DMS153 treated with DMSO at 0.1 percent for 48 hours (cell line): ENCODE data around the gene PSMB2.

Experiments
- DNase-seq: peaks from one replicate; lab custom pipeline; 2025; ENCODE audit not compliant: unreplicated experiment; lab: John Stamatoyannopoulos, UW

The PSMB2 gene

DNA sequence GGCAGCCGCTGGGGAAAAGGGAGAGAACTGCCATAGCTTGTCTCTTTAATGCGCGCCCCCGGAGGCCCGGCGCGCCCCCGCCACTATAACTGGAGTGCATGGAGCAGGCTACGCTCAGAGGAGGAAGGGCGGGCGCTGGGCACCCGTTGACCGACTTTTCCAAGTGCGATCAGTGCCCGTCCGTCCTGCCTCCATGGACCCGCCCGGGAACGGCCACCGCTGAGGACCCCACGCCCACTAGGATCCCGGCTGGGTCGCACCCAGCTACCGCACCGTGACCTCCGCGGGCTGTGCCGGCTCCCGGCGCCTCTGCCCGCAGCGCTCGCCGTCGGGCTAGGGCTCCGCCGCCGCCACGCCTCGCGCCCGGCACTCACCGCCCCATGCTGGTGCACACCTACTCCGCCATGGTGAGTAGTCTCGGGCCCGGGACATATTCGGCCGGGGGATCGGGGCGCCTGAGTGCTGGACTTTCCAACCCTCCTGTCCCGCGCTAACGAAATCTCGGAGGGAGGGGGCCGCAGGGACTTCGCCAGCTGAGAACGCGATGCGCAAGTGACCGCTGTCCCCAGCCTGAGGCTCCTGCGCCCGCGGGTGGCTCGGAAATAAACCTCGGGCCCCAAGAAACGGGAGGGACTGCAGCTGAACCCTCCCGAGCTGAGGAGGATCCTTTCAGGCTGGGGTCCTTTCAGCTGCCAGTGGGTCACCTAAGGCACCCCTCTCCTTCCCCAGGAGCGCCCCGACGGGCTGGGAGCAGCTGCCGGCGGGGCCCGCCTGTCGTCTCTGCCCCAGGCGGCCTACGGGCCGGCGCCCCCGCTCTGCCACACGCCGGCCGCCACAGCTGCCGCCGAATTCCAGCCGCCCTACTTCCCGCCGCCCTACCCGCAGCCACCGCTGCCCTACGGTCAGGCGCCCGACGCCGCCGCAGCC lies 67.9 kb downstream of the PSMB2 start, which contains the start of gene TFAP2E:
TSS of gene TFAP2E (plus strand) at position 117 of the 927 bp plus-strand sequence. CDS start at position 381, 264 bp downstream.
- peak; percentile 47 for DNase-seq

DNA sequence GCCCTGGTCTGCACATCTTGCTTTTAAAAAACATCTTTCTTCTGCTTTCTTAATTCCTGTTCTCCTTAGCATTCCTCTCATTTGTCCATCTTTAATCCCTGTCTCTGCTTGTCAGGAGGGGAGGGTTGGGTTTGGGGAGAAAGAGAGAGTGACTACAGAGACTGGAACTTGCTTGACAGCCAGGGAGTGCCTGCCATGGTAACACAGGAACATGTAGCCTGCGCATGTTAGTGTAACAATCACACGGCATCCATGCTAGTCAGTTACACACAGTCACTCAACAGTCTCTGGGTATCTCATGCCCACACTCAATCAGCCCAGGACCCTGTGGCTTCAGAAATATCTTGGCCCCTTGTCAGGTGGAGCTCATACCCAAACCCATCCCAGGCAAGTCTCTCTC lies 69.0 kb downstream of the PSMB2 start:
- no peak for DNase-seq

DNA sequence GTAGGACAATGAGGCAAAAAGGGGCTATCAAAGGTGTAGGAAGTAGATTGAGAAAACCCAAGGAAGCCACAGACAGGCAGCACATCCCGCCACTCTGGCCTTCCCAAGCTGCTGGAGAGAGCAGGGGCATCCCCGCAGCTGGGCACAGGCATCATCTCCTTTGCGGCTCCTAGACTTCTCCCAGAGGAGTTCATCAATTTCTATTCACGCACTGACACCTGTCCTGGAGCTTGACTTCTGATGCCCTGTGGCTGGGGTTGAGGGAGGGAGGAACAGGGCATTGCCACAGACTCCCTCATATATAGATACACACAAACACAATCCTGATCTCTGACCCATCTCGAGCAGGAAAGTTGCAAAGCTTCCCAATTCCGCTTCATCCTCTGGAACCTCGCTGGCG lies 70.1 kb downstream of the PSMB2 start:
- no peak for DNase-seq

DNA sequence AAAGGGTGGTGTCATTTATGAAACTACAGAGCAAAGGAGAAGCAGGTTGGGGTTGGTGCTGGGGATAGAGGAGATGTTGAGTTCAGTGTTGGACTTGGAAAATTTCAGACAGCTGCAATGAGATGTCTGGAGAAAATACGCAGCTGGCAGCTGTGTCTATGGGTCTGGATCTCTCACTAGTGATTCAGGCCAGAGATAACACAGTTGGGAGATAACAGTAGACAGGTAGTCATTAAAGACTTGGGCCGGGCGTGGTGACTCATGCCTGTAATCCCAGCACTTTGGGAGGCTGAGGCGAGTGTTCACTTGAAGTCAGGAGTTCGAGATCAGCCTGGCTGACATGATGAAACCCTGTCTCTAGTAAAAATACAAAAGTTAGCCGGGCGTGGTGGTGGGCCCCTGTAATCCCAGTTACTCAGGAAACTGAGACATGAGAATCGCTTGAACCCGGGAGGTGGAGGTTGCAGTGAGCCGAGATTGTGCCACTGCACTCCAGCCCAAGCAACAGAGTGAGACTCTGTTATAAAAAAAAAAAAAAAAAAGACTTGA lies 70.7 kb downstream of the PSMB2 start:
- no peak for DNase-seq

DNA sequence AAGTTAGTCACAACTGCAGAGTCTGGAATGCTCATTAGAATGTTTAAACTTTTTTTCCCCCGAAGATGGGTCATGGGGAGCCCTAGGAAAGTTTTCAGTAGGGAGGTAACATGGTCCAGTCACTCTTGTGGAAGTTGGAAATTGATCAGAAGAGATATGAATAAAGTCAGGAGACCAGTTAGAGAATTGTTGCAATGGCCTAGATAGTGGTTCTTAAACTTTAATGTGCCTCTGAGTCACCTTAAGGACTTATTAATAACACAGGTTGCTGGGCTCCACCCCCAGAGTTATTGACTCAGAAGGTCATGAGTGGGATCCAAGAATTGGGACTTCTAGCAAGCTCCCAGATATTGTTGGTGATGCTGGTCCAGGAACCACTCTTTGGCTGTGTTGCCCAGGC lies 71.4 kb downstream of the PSMB2 start:
- DNase-seq, result no peak

DNA sequence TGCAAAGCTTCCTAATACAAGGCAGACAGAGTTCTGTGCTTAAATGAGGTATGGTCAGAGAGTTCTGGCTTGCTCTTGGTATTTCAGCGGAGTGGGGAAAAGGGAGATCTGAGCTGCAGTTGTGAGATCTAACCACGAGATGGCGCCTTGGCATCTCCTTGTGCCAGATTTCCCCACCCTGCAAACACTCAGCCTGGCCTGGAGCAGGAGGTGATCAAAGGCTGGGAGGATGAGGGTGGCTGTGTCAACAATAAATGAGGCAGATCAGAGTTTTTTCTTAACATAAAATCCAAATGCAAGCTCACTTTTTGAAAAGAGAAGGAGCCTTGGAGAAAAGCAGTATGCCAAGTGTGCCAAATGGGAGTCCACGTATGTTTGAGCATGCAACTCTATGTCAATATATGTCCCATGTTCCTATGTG lies 72.3 kb downstream of the PSMB2 start:
- DNase-seq, result peak; percentile 79

DNA sequence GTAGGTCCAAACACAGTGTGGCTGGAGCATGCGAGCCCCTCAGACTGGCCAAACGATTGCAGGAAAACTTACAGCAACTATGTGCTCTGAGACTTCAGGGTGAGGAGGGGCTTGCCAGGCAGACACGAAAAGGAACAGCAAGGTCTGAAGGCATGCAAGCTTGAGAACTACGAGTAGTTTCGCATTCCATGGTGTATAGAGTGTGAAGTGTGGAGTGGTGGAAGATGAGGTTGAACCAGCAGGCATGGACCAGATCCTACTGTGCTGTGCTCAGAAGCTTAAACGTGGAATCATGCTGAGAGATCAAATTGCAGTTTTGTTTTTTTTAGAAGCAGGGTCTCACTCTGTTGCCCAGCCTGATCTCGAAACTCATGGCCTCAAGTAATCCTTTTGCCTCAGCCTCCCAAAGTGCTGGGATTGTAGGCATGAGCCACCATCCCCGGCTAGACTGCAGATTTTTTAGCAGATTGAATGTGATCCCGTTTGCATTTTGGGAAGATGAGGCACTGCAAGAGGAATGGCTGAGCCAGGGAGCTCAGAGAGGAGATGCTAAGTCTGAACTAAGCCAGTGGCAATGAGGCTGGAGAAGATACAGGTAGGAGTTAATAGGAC lies 73.3 kb downstream of the PSMB2 start:
- DNase-seq, result no peak

DNA sequence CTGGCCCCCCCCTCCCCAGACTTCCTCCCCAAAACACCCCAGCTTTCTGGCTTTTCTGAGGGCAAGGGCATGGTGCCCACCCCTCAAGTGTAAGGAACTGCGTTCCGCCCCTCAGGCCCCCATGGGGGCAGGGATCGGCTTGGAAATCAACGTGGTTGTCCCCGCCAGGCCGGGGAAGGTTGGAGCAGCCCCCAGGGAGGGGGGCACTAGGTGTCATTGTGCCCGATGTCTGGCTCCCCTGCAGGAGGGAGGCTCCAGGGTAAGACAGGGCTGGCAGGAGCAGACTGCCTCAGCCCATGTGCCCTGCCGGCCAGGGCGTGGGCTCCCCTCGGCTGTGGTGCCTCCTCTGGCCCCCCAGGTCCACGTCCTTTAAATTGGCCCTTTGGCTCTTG lies 75.6 kb downstream of the PSMB2 start:
- DNase-seq, result no peak

DNA sequence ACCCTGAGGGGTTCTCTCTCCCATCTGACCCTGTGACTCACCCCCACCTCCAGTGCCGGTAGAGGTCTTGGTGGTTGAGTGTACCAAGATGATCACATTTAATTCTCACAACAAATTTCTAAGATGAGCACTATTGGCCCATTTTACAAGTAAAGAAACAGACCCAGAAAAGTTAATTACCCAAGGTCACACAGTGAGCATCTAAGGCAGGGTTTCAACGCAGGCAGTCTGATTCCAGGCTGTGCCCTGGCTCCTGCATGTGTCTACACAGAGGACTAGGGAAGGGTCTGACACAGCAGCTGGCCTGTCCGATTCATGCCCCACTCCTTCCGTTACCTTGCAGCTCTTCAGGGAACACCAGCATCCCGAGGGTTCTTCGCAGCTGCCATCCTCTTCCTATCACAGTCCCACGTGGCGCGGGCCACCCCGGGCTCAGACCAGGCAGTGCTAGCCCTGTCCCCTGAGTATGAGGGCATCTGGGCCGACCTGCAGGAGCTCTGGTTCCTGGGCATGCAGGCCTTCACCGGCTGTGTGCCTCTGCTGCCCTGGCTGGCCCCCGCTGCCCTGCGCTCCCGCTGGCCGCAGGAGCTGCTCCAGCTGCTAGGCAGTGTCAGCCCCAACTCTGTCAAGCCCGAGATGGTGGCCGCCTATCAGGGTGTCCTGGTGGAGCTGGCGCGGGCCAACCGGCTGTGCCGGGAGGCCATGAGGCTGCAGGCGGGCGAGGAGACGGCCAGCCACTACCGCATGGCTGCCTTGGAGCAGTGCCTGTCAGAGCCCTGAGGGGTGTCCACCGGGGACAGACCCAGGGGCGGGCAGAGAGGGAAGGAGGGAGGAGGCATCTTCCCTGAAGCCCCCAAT lies 76.2 kb downstream of the PSMB2 start:
- no peak for DNase-seq

DNA sequence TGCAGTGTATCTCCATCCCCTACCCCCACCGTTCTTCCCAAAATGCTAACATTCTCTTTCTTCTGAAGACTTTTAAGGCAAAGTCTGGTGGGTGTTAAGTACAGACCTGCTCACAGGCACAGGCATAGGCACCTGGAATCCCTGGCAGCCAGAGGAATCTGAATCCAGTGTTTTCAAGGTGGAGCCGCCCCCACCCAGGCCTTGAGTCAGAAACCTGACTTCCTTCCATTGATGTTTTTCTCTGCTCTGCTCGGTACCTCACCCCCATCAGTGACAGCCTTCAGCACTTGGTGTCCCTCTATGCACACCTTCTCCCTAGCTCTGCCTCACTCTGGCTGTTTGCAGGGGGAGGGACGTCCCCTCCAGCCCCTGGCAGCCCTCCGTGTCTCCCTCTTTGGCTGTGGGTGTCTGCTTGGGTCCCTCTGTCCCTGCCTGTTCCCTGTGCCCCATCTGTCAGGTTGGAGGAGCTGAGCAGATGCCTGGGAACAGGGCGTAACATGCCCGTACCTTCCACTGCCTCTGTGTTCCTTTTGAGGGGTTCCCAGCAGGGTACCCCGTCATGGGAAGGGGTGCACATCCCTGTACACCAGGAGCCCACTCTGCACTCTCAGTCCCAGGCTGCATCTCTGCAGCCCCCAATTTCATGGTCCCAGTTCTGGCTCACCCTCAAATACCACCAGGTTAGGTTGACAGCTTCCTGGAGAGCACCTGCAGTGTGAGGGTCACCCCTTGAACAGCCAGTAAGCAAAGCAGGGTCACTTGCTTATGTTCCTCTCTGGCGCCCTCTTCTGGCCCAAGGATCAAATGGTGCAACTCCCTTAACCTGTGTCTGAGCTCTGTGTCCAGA lies 77.1 kb downstream of the PSMB2 start:
- peak; percentile 90 for DNase-seq

DNA sequence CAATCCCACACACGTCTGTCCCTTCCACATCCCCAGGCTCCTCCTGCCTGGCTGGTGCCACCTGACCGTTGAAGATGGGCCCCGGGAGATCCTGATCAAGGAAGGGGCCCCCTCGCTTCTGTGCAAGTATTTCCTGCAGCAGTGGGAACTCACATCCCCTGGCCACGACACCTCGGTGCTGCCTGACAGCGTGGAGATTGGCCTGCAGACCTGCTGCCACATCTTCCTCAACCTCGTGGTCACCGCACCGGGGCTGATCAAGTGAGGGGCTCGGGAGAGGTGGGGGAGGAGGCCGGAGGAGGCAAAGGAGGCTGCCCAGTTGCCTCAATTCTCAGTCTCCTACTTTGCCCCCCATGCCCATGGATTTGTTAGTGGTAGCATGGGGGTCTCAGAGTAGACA lies 78.2 kb downstream of the PSMB2 start:
- no peak for DNase-seq

DNA sequence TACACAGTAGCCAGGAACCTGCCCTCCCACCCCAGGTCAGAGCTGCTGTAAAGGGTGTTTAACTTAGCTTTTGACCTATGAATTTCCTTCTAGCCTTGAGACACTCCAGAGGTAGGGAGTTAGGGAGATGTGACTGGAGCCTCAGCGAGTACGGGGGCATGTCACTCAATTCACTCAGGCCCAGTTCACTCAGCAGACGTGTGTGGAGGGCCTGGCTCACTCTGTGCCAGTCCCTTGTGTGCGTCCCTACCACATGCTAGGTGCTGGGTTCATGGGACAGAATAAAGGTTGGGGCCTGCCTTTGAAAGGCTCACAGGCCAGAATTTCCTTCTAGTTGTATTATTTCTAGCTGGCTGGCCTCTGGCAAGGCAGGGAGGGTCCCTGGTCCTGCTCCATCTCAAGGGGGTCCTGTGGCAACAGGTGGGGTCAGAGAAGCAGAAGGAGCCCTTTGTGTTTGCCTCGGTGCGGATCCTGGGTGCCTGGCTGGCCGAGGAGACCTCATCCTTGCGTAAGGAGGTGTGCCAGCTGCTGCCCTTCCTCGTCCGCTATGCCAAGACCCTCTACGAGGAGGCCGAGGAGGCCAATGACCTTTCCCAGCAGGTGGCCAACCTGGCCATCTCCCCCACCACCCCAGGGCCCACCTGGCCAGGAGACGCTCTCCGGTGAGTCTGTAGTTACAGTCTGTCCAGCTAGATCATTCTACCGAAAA lies 79.2 kb downstream of the PSMB2 start:
- DNase-seq, result no peak

DNA sequence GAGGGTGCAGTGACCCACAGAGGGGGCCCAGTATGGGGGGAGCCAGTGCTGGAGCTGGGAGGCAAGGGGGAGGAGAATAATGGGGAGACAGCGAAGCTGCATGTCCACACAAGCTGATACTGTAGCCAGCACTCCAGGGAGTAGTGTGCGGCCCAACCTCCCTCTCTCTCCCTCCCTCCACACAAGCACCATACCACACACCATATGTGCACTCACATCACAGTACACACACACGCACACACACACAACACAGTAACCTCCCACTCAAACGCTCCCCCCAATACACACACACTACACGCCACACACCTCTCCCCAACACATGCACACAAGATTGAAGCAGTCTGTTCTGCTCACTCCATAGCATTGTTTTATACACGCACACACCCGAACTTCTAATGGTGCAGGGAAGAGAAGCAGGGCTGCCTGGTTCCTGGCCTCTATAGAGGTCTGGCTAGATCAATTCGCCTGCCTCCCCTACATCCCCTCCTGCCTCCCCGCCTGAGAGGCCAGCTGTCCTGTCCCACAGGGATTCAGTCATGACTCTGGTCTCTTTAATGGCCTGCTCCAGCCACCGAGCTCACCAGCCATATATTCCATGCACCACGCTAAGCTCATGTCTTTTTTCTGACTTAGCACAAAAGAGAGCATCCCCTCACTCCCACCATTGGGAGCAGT lies 79.9 kb downstream of the PSMB2 start:
- no peak for DNase-seq

DNA sequence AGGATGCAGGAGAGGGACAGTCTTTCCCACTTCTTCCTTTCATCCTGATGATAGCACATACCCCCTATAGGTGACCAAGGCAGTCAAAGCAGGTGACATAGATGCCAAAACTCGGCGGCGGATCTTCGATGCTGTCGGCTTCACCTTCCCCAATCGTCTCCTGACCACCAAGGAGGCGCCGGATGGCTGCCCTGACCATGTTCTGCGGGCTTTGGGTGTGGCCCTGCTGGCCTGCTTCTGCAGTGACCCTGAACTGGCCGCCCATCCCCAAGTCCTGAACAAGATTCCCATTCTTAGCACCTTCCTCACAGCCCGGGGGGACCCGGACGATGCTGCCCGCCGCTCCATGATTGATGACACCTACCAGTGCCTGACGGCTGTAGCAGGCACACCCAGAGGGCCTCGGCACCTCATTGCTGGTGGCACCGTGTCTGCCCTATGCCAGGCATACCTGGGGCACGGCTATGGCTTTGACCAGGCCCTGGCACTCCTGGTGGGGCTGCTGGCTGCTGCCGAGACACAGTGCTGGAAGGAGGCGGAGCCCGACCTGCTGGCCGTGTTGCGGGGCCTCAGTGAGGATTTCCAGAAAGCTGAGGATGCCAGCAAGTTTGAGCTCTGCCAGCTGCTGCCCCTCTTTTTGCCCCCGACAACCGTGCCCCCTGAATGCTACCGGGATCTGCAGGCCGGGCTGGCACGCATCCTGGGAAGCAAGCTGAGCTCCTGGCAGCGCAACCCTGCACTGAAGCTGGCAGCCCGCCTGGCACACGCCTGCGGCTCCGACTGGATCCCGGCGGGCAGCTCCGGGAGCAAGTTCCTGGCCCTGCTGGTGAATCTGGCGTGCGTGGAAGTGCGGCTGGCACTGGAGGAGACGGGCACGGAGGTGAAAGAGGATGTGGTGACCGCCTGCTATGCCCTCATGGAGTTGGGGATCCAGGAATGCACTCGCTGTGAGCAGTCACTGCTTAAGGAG lies 80.8 kb downstream of the PSMB2 start:
- no peak for DNase-seq

DNA sequence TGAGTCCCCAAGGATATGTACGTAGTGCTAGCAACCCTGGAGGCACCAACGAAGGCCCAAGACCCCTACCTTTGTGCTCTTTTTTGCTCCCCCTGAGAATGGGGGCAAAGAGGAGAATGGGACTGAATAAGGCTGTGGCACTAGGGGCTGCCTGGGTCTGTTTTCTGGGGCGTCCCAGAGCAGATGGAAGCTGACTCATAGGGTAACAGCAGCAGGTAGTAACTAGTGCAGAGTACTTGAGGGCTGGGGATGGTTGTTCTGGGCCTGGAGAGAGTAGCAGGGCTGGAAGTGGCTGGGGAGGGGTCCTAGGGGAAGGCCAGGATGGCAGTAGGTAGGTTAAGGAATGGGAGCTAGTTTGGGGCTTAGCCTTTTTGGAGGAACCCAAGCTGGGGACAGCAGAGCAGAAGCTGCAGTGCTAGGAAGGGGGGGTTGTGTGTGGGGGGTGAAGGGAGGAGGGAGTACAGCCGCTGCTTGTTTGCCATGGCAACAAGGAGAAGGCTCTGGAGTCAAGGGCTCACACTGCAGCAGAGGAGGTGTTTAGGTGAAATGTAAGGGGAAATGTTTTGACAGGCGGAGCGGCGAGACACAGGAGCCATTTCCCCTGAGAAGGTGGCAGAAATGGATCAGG lies 81.9 kb downstream of the PSMB2 start:
- no peak for DNase-seq

DNA sequence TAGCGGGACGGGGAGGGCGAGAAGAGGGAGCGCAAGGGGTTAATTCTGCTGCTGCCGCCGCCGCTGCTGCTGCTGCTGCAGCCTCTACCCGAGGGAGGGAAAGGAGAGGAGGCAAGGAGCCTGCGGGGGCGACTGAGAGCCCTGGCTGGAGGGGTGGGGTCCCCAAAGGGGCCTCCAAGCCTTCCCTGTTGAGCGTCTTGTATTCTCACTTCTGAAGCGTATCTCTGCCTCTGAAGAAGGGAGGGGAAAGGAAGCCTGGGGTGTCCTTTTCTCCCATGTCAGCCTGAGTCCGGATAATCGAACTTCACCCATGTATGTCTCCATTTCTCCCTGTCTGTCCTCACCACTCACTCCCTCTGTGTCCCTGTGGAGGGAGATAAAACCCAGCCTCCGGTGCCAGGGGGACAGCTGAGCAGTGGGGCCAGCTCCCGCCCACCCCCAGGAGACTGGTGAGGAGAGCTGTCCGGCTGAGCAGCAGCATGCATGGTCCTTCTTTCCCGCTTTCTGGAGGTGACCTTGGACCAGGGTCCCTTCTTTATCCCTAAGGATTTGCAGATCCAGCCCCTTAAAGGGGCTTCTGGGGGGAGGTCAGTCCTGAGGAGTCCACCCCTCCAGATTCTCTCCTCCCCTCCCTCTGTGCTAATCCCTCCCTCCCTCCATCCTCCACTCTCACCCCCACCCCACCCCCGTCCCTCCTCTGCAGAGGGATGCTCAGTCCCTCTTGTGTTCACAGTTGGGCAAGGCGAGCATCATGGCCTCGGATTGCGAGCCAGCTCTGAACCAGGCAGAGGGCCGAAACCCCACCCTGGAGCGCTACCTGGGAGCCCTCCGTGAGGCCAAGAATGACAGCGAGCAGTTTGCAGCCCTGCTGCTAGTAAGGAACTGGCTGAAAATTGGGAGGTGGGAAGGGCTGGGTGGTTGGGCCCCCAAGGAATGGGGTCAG lies 82.7 kb downstream of the PSMB2 start:
- no peak for DNase-seq
